HG03558 (cell line): Measurements from ENCODE around the gene BHLHE23.

ENCODE experiments used
- ATAC-seq: cut with Tn5 transposase; IDR thresholded peaks from one replicate; pipeline ENCODE4 v1.9.1; 2021; ENCODE audit warnings: moderate number of reproducible peaks; ENCODE audit not compliant: unreplicated experiment; ENCODE audit errors: extremely low read depth

BHLHE23 gene

GRCh38 chr20:63027221-63027921, 20.6 kb upstream of the BHLHE23 start:
- ATAC-seq = no peak

GRCh38 chr20:63026582-63027165, 19.9 kb upstream of the BHLHE23 start:
- ATAC-seq = no peak

GRCh38 chr20:63025534-63026331, 19.0 kb upstream of the BHLHE23 start:
- ATAC-seq = no peak

- ATAC-seq = no peak
Observed at GRCh38 chr20:63024573-63025392, 18.0 kb upstream of the BHLHE23 start.

- no peak for ATAC-seq
Observed at GRCh38 chr20:63023936-63024571, 17.3 kb upstream of the BHLHE23 start.

GRCh38 chr20:63023071-63023935, 16.5 kb upstream of the BHLHE23 start:
- ATAC-seq = no peak

GRCh38 chr20:63022501-63022900, 15.7 kb upstream of the BHLHE23 start:
- no peak for ATAC-seq

- ATAC-seq = no peak
Observed at GRCh38 chr20:63021356-63022321, 14.9 kb upstream of the BHLHE23 start.

- ATAC-seq = no peak
Observed at GRCh38 chr20:63020681-63021080, 13.9 kb upstream of the BHLHE23 start.

GRCh38 chr20:63017826-63018411, 11.2 kb upstream of the BHLHE23 start:
- no peak for ATAC-seq

- no peak for ATAC-seq
Observed at GRCh38 chr20:63017076-63017825, 10.5 kb upstream of the BHLHE23 start.

GRCh38 chr20:63016514-63017075, 9.8 kb upstream of the BHLHE23 start:
- no peak for ATAC-seq

GRCh38 chr20:63015662-63016361, 9.0 kb upstream of the BHLHE23 start:
- ATAC-seq = no peak

- ATAC-seq = no peak
Observed at GRCh38 chr20:63015147-63015661, 8.4 kb upstream of the BHLHE23 start.

GRCh38 chr20:63014710-63015109, 7.9 kb upstream of the BHLHE23 start:
- no peak for ATAC-seq

GRCh38 chr20:63014287-63014686, 7.5 kb upstream of the BHLHE23 start:
- ATAC-seq = no peak
